Thyroid gland (tissue), 4 donors: Measurements from ENCODE around the gene PNLIPRP1. TPM values are rescaled to one million over a fixed set of nuclear protein-coding genes. Genes with fewer than 3 reads are reported as not detected.

ENCODE experiments used
- DNase-seq, 2 donors: peaks; one replicate each; pipeline ENCODE4 v3.0.0-alpha.2; 2019
- H3K27ac ChIP-seq, 3 donors: fragments of 200-600 bp; sonication (generic); 1 replicate in 2 of 3; 2 replicates in 1 of 3; pipeline ENCODE4 v1.5.1; 2016 to 2019; ENCODE audit warnings: mild to moderate bottlenecking in 1 of 3, moderate library complexity in 1 of 3
- H3K27me3 ChIP-seq: fragments of 200-600 bp; sonication (generic); one replicate; pipeline ENCODE4 v1.5.1; 2019
- H3K36me3 ChIP-seq, 2 donors: fragments of 200-600 bp; sonication (generic); one replicate each; pipeline ENCODE4 v1.5.1; 2016 to 2019
- H3K4me1 ChIP-seq, 2 donors: fragments of 200-600 bp; sonication (generic); one replicate each; pipeline ENCODE4 v1.5.1; 2017 to 2019
- H3K4me3 ChIP-seq, 3 donors: fragments of 200-600 bp; sonication (generic); replicated peaks in 1 of 3; 1 replicate in 2 of 3; 2 replicates in 1 of 3; pipeline ENCODE4 v1.5.1; 2016; ENCODE audit warnings: mild to moderate bottlenecking in 1 of 3
- H3K9me3 ChIP-seq: fragments of 200-600 bp; sonication (generic); one replicate; pipeline ENCODE4 v1.5.1; 2017
- CTCF ChIP-seq, 6 experiments: fragments of 200-600 bp in 3 of 6; fragments of 450-650 bp in 3 of 6; sonication (generic) in 3 of 6; IDR thresholded peaks; one replicate each; pipeline ENCODE4 v1.5.1; 2016 to 2019; ENCODE audit warnings: antibody characterized with exemption in 6 of 6, mild to moderate bottlenecking in 2 of 6, inconsistent platforms in 1 of 6, moderate library complexity in 1 of 6
- POLR2A ChIP-seq, 2 donors: fragments of 450-650 bp; IDR thresholded peaks; one replicate each; pipeline ENCODE4 v1.6.1; 2017; ENCODE audit warnings: antibody characterized with exemption in 2 of 2, mild to moderate bottlenecking in 2 of 2, moderate library complexity in 1 of 2
- WGBS, 2 donors: methylation state at CpG; one replicate each; pipeline ENCODE4 v1.1.5; 2017; 5-methylcytosine and 5-hydroxymethylcytosine counted together
- intact Hi-C: fragments of 100-400 bp; cut with DNase I; formaldehyde crosslinking; loops from one replicate; pipeline ENCODE4 v1.15.1; 2023
- total RNA-seq, 4 donors: library from RNA; depleted of rRNA; stranded (reverse); fragments of >200 nt; gene quantifications; one replicate each; pipeline ENCODE4 v1.2.3, GENCODE V29; 2016

Gene PNLIPRP1
- total RNA-seq, 4 donors from 2014 or later: not detected

- Histone ChIP-seq H3K27me3 (no peaks in the 10 kb centered on the region), H3K27ac (no peak overlapping the region), H3K36me3 (no peaks in the 10 kb centered on the region), H3K4me3 (no peak overlapping the region), H3K4me1 (no peaks in the 10 kb centered on the region), H3K9me3 (no peaks in the 10 kb centered on the region)
- intact Hi-C loops: no loop called here
- TF ChIP-seq CTCF (IDR thresholded peaks at IDR 0.05) (no peak), POLR2A (IDR thresholded peaks at IDR 0.05) (no peak)
- no peak for DNase-seq
- 78 to 80% methylated on average over 8 of the region's 8 CpGs for WGBS, 2 donors
These were observed 58.1 kb downstream of the PNLIPRP1 start for GRCh38 chr10:116648903-116649302.

GRCh38 chr10:116653885-116654284 lies 63.1 kb downstream of the PNLIPRP1 start:
- Histone ChIP-seq H3K4me1 (no peaks in the 10 kb centered on the region), H3K27me3 (no peaks in the 10 kb centered on the region), H3K4me3 (no peak overlapping the region), H3K36me3 (no peaks in the 10 kb centered on the region), H3K9me3 (no peaks in the 10 kb centered on the region), H3K27ac (no peak overlapping the region)
- no peak for DNase-seq
- 87 to 91% methylated on average over 1 of the region's 1 CpG for WGBS, 2 donors
- intact Hi-C loops: no loop called here
- TF ChIP-seq POLR2A (IDR thresholded peaks at IDR 0.05) (no peak), CTCF (IDR thresholded peaks at IDR 0.05) (no peak)

GRCh38 chr10:116654816-116655215 lies 64.1 kb downstream of the PNLIPRP1 start:
- intact Hi-C loops: no loop called here
- TF ChIP-seq POLR2A (IDR thresholded peaks at IDR 0.05) (no peak), CTCF (IDR thresholded peaks at IDR 0.05) (no peak)
- Histone ChIP-seq H3K36me3 (no peaks in the 10 kb centered on the region), H3K4me1 (no peaks in the 10 kb centered on the region), H3K27ac (no peak overlapping the region), H3K9me3 (no peaks in the 10 kb centered on the region), H3K4me3 (no peak overlapping the region), H3K27me3 (no peaks in the 10 kb centered on the region)
- no peak for DNase-seq
- 41 to 55% methylated on average over 4 of the region's 4 CpGs for WGBS, 2 donors

GRCh38 chr10:116655568-116655967 lies 64.8 kb downstream of the PNLIPRP1 start:
- 90 to 91% methylated on average over 2 of the region's 2 CpGs for WGBS, 2 donors
- TF ChIP-seq POLR2A (IDR thresholded peaks at IDR 0.05) (no peak), CTCF (IDR thresholded peaks at IDR 0.05) (no peak)
- no peak overlapping the region for H3K4me3 ChIP-seq
- intact Hi-C loops: no loop called here
- no peaks in the 10 kb centered on the region for H3K27me3 ChIP-seq
- DNase-seq: no peak
- H3K36me3 ChIP-seq: no peaks in the 10 kb centered on the region
- H3K9me3 ChIP-seq: no peaks in the 10 kb centered on the region
- H3K4me1 ChIP-seq: no peaks in the 10 kb centered on the region
- no peak overlapping the region for H3K27ac ChIP-seq

- Histone ChIP-seq H3K4me3 (no peak overlapping the region), H3K9me3 (no peaks in the 10 kb centered on the region), H3K4me1 (no peaks in the 10 kb centered on the region), H3K36me3 (no peaks in the 10 kb centered on the region), H3K27ac (no peak overlapping the region), H3K27me3 (no peaks in the 10 kb centered on the region)
- intact Hi-C loops: no loop called here
- 86 to 89% methylated on average over 4 of the region's 4 CpGs for WGBS, 2 donors
- DNase-seq: no peak
- TF ChIP-seq POLR2A (IDR thresholded peaks at IDR 0.05) (no peak), CTCF (IDR thresholded peaks at IDR 0.05) (no peak)
These were observed 65.3 kb downstream of the PNLIPRP1 start for GRCh38 chr10:116656044-116656443.
